DOHH2 (cell line): ENCODE measurements around the gene BCOR.

Experiments used
- CTCF ChIP-seq: fragments of 200-600 bp; sonication (generic); IDR thresholded peaks from one replicate; pipeline ENCODE4 v1.5.1; 2014; ENCODE audit warnings: antibody characterized with exemption, mild to moderate bottlenecking, low read depth, low read length; ENCODE audit not compliant: poor library complexity, severe bottlenecking
- EZH2phosphoT487 ChIP-seq: fragments of 200-600 bp; sonication (generic); IDR thresholded peaks from 2 replicates; pipeline ENCODE4 v1.6.1; 2017; ENCODE audit warnings: borderline replicate concordance, mild to moderate bottlenecking, antibody characterized with exemption, low read length, moderate library complexity, mixed read lengths

GRCh38 chrX:40085714-40086113, 12.0 kb downstream of the BCOR start:
- TF ChIP-seq CTCF (no peak), EZH2phosphoT487 (no peak)
